ENCODE measurements around the gene C20orf204. TPM values are rescaled to one million over a fixed set of nuclear protein-coding genes. Genes with fewer than 3 reads are reported as not detected.

C20orf204 gene
- total RNA-seq, 1 experiment from 2014 or later: 3.4 TPM

DNA sequence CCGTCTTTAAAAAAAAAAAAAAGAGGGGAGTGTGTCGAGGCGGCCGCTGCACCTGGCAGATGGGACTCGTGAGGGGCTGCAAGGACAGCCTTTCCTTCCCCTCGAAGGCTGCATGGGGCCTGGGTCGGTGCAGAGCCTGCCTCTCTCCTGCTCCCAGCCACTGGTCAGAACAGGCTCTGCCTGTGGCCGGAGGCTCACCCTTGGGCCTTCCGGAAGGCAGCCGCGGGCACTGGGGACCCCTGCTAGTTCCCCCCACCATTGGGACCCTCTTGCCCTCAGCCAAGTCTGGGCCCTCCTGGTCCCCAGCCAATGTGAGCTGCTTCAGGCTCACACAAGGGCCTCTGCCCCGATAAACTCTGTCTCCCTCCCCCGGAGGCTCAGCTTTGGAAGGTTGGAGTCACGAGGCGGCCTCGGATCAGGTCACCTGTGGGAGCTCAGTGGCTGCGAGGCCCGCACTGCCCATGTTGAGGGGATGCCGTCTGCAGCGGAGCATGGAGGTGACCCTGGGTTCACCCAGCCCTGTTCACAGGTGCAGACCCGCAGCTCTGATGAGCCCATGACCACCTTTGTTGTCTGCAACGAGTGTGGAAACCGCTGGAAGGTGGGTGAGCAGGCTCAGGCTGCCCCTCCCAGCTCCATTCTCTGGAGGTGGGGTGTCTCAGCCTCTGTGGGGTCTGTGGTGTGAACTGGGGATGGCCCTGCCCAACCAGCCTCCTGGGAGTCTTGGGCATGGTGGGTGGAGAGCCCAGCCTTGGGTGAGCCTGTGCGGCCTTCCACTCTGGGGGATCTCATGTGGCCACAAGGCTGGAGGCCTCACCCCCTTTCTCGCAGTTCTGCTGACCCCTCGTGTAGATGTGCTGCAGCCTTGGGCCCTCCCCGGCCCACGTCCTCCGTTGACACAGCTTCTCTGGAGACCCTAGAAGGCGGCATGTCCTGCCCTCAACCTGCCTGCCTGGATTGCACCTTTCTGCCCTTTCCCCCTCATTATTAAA is 35.7 kb downstream of the C20orf204 start:
- ChIA-PET CTCF (no interaction called here), POLR2A (ENCODE audit: unreplicated experiment) (no interaction called here)
- intact Hi-C loops (cut with micrococcal nuclease): no loop called here
- Histone ChIP-seq H3K4me3 (ENCODE audit: low read length) (no peak overlapping the region), H3K4me1 (ENCODE audit: insufficient read depth, low read length) (no peaks in the 10 kb centered on the region), H3K27me3 (ENCODE audit: low read length) (no peaks in the 10 kb centered on the region), H3F3A (ENCODE audit: low read length, unreplicated experiment) (no peaks in the 10 kb centered on the region), H3K36me3 (ENCODE audit: low read depth, low read length) (no peaks in the 10 kb centered on the region), H4K20me1 (ENCODE audit: low read length) (no peaks in the 10 kb centered on the region), H3K9me3 (ENCODE audit: low read length) (no peaks in the 10 kb centered on the region), H3K9me2 (replicated peaks; ENCODE audit: low read length) (no peaks in the 10 kb centered on the region), H3K4me2 (ENCODE audit: low read length) (no peak overlapping the region), H3K9ac (ENCODE audit: low read length) (no peak overlapping the region), H3K27ac (ENCODE audit: low read length) (no peak overlapping the region), H2AFZ (ENCODE audit: low read length) (no peak overlapping the region), H3K79me2 (ENCODE audit: low read length) (no peaks in the 10 kb centered on the region)
- DNase-seq (no peak), ATAC-seq (no peak)
- BruUV-seq (replicated peaks): TSS peak; percentile 17
- TF ChIP-seq, protein P1, sequence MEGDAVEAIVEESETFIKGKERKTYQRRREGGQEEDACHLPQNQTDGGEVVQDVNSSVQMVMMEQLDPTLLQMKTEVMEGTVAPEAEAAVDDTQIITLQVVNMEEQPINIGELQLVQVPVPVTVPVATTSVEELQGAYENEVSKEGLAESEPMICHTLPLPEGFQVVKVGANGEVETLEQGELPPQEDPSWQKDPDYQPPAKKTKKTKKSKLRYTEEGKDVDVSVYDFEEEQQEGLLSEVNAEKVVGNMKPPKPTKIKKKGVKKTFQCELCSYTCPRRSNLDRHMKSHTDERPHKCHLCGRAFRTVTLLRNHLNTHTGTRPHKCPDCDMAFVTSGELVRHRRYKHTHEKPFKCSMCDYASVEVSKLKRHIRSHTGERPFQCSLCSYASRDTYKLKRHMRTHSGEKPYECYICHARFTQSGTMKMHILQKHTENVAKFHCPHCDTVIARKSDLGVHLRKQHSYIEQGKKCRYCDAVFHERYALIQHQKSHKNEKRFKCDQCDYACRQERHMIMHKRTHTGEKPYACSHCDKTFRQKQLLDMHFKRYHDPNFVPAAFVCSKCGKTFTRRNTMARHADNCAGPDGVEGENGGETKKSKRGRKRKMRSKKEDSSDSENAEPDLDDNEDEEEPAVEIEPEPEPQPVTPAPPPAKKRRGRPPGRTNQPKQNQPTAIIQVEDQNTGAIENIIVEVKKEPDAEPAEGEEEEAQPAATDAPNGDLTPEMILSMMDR (conservative IDR thresholded peaks at IDR 0.05; ENCODE audit: low read depth, low read length): no peak
- TF ChIP-seq EZH2 (IDR thresholded peaks at IDR 0.05; ENCODE audit: low read length, unreplicated experiment) (no peak), EZH2phosphoT487 (IDR thresholded peaks at IDR 0.05; ENCODE audit: borderline replicate concordance, low read length) (no peak)

DNA sequence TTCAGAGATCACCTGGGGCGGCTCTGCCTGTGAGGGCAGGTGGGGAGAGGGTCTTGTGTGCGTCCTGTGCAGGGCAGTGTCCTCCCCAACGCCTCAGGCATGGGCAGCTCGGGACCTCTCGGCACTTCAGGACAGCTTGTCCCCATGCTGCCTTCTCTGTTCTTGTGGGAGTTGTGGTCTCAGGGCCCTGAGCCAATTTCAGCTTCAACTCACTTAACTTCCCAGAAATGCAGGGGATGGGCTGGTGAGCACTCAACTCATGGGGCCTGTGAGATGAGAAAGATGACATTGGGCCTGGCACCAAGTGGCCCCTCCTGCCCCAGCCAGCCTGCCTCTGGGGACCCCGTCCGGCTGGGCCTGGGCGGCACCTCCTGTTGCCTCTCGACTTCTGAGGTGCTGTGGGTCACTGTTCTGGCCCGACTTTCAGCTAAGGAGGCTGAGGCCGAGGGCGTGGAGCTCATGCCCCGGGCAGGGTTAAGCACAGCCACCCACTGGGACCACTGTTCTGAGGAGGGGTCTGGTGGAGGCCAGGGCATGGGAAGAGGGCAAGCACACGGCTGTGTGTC is 36.6 kb downstream of the C20orf204 start:
- CTCF ChIA-PET: no interaction called here

More for the DNA sequence above, 36.6 kb downstream of the C20orf204 start:
- Histone ChIP-seq H3K4me3 (ENCODE audit: low read length) (no peak overlapping the region), H3K4me1 (ENCODE audit: insufficient read depth, low read length) (no peaks in the 10 kb centered on the region), H3K79me2 (ENCODE audit: low read length) (no peaks in the 10 kb centered on the region), H3K36me3 (ENCODE audit: low read depth, low read length) (no peaks in the 10 kb centered on the region), H3K9me2 (replicated peaks; ENCODE audit: low read length) (no peaks in the 10 kb centered on the region), H3K9ac (ENCODE audit: low read length) (no peak overlapping the region), H3K27ac (ENCODE audit: low read length) (no peak overlapping the region), H3K4me2 (ENCODE audit: low read length) (no peak overlapping the region), H3K9me3 (ENCODE audit: low read length) (no peaks in the 10 kb centered on the region), H3K27me3 (ENCODE audit: low read length) (no peaks in the 10 kb centered on the region), H3F3A (ENCODE audit: low read length, unreplicated experiment) (no peaks in the 10 kb centered on the region), H2AFZ (ENCODE audit: low read length) (no peak overlapping the region), H4K20me1 (ENCODE audit: low read length) (no peaks in the 10 kb centered on the region)
- POLR2A ChIA-PET (ENCODE audit: unreplicated experiment): no interaction called here
- TF ChIP-seq EZH2phosphoT487 (IDR thresholded peaks at IDR 0.05; ENCODE audit: borderline replicate concordance, low read length) (no peak), EZH2 (IDR thresholded peaks at IDR 0.05; ENCODE audit: low read length, unreplicated experiment) (no peak)
- TF ChIP-seq, protein P1 (conservative IDR thresholded peaks at IDR 0.05; ENCODE audit: low read depth, low read length): no peak
- no TSS peak for BruUV-seq (replicated peaks)
- no peak for DNase-seq
- no peak for ATAC-seq
- intact Hi-C loops (cut with micrococcal nuclease): no loop called here

Measured in PC-3 (cell line).